Activated B cell treated with CpG ODN at 0.5 μM for 24 hours (primary cell): Measurements from ENCODE around the gene MTIF3. TPM values are rescaled to one million over a fixed set of nuclear protein-coding genes. Genes with fewer than 3 reads are reported as not detected.
A peak's percentile ranks its signal among the peaks of the same experiment; 100 is the strongest.

Experiments
- ATAC-seq: fragments of 200-7000 bp; cut with Tn5 transposase; one replicate; pipeline ENCODE4 v1.10.0; 2021; ENCODE audit warnings: low read depth, mild to moderate bottlenecking, moderate library complexity
- CTCF ChIA-PET: fragments of 350-600 bp; sonication (Branson Sonifier 250); formaldehyde crosslinking; loops from one replicate; lab custom pipeline; 2021; ENCODE audit warnings: antibody characterized with exemption; lab: Charles Lee
- POLR2A ChIA-PET: fragments of 350-600 bp; sonication (Branson Sonifier 250); formaldehyde crosslinking; loops from one replicate; lab custom pipeline; 2021; ENCODE audit warnings: antibody characterized with exemption; lab: Charles Lee
- DNase-seq: peaks from one replicate; pipeline ENCODE4 v3.0.0; 2022
- H3K27ac Mint-ChIP-seq: one replicate; pipeline ENCODE4 v1.8.0; 2020; ENCODE audit warnings: mixed read lengths
- H3K27me3 Mint-ChIP-seq: one replicate; pipeline ENCODE4 v1.8.0; 2021; ENCODE audit warnings: mixed read lengths
- H3K36me3 Mint-ChIP-seq: one replicate; pipeline ENCODE4 v1.8.0; 2021; ENCODE audit warnings: low read depth, mixed read lengths
- H3K4me1 Mint-ChIP-seq: one replicate; pipeline ENCODE4 v1.8.0; 2021; ENCODE audit warnings: mixed read lengths
- H3K4me3 Mint-ChIP-seq: one replicate; pipeline ENCODE4 v1.8.0; 2020; ENCODE audit warnings: mild to moderate bottlenecking, mixed read lengths
- H3K9me3 Mint-ChIP-seq: one replicate; pipeline ENCODE4 v1.8.0; 2020; ENCODE audit warnings: mixed read lengths
- intact Hi-C: fragments of 100-400 bp; cut with micrococcal nuclease; formaldehyde crosslinking; loops from one replicate; pipeline ENCODE4 v1.15.1; 2024
- total RNA-seq: library from RNA; stranded (reverse); gene quantifications from 2 replicates; pipeline ENCODE4 v1.2.3, GENCODE V29; 2022
- TF ChIP-seq, protein P1 (sequence below): fragments of 200-600 bp; IDR thresholded peaks from one replicate; pipeline ENCODE4 v1.8.0; 2022; ENCODE audit warnings: antibody characterized with exemption, mild to moderate bottlenecking

Gene MTIF3
- total RNA-seq, 1 donor from 2014 or later, result 50.1 TPM

- Mint-ChIP-seq H3K36me3 (no peaks in the 10 kb centered on the region), H3K27me3 (no peaks in the 10 kb centered on the region), H3K9me3 (no peaks in the 10 kb centered on the region), H3K4me3 (no peak overlapping the region), H3K27ac (no peak overlapping the region), H3K4me1 (peaks cover 12% of the 10 kb centered on the region)
- ATAC-seq (peak; percentile 45), DNase-seq (no peak)
- ChIA-PET POLR2A (interaction anchor here (1.5 to 1.8 kb wide), 2 partner anchors 12 to 21 kb away, joined by 3 to 5 read pairs; partner anchors contain the start of gene MTIF3), CTCF (interaction anchor here (1.1 kb wide), 1 partner anchor 9 kb away, joined by 3 read pairs; no protein-coding TSS in a partner anchor)
- TF ChIP-seq, protein P1, sequence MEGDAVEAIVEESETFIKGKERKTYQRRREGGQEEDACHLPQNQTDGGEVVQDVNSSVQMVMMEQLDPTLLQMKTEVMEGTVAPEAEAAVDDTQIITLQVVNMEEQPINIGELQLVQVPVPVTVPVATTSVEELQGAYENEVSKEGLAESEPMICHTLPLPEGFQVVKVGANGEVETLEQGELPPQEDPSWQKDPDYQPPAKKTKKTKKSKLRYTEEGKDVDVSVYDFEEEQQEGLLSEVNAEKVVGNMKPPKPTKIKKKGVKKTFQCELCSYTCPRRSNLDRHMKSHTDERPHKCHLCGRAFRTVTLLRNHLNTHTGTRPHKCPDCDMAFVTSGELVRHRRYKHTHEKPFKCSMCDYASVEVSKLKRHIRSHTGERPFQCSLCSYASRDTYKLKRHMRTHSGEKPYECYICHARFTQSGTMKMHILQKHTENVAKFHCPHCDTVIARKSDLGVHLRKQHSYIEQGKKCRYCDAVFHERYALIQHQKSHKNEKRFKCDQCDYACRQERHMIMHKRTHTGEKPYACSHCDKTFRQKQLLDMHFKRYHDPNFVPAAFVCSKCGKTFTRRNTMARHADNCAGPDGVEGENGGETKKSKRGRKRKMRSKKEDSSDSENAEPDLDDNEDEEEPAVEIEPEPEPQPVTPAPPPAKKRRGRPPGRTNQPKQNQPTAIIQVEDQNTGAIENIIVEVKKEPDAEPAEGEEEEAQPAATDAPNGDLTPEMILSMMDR, result no peak
- intact Hi-C loops, result no loop called here
These were observed 11.7 kb upstream of the MTIF3 start for GRCh38 chr13:27461940-27462584.

DNA sequence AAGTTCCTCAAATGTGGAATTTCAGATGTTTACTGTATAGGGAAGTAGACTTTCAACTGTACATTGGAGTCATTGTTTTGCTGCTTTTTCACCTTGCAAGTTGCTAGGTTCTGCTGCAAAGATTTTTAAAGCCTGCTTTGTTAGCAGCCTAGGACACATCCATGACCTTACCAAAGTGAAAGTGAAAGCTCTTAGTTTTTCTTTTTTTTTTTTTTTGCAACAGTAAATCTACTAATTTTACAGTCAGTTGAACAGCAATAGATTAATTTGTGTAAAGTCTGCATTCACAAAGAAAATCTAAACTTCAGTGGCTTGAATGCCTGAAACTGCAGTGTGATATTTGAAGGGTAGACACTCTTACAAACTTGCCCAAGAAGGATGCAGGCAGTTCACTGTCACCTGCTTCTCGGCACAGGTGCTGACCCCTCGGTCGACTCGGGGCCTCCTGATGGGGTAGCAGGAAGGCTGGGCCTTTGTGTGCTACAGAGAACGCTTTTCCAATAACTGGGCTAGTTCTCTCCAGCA lies 5.0 kb upstream of the MTIF3 start:
- Mint-ChIP-seq H3K4me1 (peaks cover 31% of the 10 kb centered on the region), H3K27me3 (no peaks in the 10 kb centered on the region), H3K9me3 (no peaks in the 10 kb centered on the region), H3K36me3 (peaks cover 4% of the 10 kb centered on the region), H3K4me3 (peak overlapping the region; percentile 87), H3K27ac (peak overlapping the region; percentile 94)
- intact Hi-C loops, result loop anchor here (1.0 to 10.0 kb wide), 3 partner anchors 25 to 1259 kb away; partner anchors contain the start of genes CDK8 and SLC46A3
- ATAC-seq (peak; percentile 41), DNase-seq (no peak)
- CTCF ChIA-PET, result interaction anchor here (1.2 to 2.3 kb wide), 3 partner anchors 22 to 371 kb away, joined by 4 to 5 read pairs (median 5); no protein-coding TSS in a partner anchor
- TF ChIP-seq, protein P1, result no peak
- POLR2A ChIA-PET, result interaction anchor here (0.6 to 2.7 kb wide), 12 partner anchors 8 to 333 kb away, joined by 3 to 22 read pairs (median 4); partner anchors contain the start of gene GTF3A

GRCh38 chr13:27450921-27451471 lies 632 bp upstream of the MTIF3 start:
- ChIA-PET POLR2A (interaction anchor here (0.7 to 6.5 kb wide), 13 partner anchors 9 to 688 kb away, joined by 3 to 185 read pairs (median 6); partner anchors contain the start of genes GTF3A, LNX2, POLR1D and RPL21), CTCF (interaction anchor here (0.5 to 2.1 kb wide), 3 partner anchors 25 to 168 kb away, joined by 3 to 13 read pairs (median 3); no protein-coding TSS in a partner anchor)
- Mint-ChIP-seq H3K36me3 (peaks cover 17% of the 10 kb centered on the region), H3K4me1 (peaks cover 70% of the 10 kb centered on the region), H3K27me3 (no peaks in the 10 kb centered on the region), H3K4me3 (peak overlapping the region; percentile 96), H3K9me3 (no peaks in the 10 kb centered on the region), H3K27ac (peak overlapping the region; percentile 98)
- intact Hi-C loops, result loop anchor here (1.0 to 10.0 kb wide), 11 partner anchors 25 to 1264 kb away; partner anchors contain the start of genes CDK8, LNX2, PAN3 and RPL21
- peak; percentile 45 for DNase-seq
- TF ChIP-seq, protein P1, result no peak
- ATAC-seq, result no peak

DNA sequence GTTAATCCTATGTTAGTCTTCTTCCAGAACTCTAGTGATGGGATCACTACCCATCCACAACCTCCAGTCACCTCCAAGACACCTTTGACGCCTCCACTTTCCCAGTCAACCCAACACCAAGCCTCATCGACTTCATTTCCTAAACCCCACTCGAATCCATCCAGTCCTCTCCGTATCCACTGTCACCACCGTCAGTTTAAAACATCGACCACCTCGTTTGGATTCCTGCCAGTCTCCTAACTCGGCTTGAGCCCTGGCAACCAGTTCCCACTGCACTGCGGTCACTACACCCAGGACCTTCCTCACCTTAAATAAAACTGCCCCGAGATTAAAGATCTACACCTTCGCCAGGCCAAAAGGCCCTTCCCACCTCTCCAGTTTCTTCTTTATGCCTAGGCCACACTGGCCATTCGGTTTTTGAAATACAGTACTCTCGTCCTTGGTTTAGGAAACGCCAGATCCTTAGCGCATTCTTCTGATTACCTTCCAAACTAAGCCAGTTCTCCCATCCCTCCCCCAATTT lies 1.2 kb downstream of the MTIF3 start:
- H3K36me3 Mint-ChIP-seq, result peaks cover 20% of the 10 kb centered on the region
- no peaks in the 10 kb centered on the region for H3K27me3 Mint-ChIP-seq
- ChIA-PET CTCF (interaction anchor here (1.9 kb wide), 1 partner anchor 23 kb away, joined by 9 read pairs; no protein-coding TSS in a partner anchor), POLR2A (interaction anchor here (0.5 to 6.5 kb wide), 8 partner anchors 23 to 195 kb away, joined by 3 to 185 read pairs (median 10); partner anchors contain the start of genes GTF3A and LNX2)
- intact Hi-C loops, result loop anchor here (5.0 kb wide), 1 partner anchor 317 kb away; no protein-coding TSS in a partner anchor
- peaks cover 70% of the 10 kb centered on the region for H3K4me1 Mint-ChIP-seq
- no peak for DNase-seq
- H3K4me3 Mint-ChIP-seq, result peak overlapping the region; percentile 96
- H3K27ac Mint-ChIP-seq, result peak overlapping the region; percentile 98
- H3K9me3 Mint-ChIP-seq, result no peaks in the 10 kb centered on the region
- no peak for ATAC-seq
- TF ChIP-seq, protein P1, result no peak
